Stimulated activated naive CD4-positive, alpha-beta T cell (primary cell): ENCODE data around the gene TMEM179B.
A peak's percentile ranks its signal among the peaks of the same experiment; 100 is the strongest.
"Not testable (repeated sequence)": the region's sequence is repeated elsewhere in the genome, so short reads cannot be mapped to it uniquely, and the experiment has no call there.

Source experiments
- DNase-seq, 6 experiments: peaks; one replicate each; lab custom pipeline; 2025; lab: John Stamatoyannopoulos, UW

Gene TMEM179B

DNA sequence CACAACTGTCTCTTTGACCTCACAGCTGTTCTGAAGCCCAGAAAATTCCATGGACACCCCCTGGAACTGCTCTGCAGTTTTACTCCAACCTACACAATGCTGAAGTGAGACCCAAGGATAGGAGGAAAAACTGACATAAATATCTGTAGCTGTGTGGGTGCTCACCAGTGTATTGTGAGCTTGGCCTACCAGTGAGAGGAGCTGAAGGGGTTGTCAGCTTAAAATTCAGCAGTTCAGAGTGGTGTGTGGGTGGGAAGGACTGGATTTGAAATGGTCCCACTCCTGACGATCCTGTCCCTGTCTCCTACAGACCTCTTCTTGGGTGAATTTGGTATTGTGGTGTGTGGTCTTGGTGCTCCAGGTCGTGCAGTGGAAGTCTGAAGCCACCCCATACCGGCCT, 2.4 kb downstream of the TMEM179B start:
- DNase-seq = no peak

DNA sequence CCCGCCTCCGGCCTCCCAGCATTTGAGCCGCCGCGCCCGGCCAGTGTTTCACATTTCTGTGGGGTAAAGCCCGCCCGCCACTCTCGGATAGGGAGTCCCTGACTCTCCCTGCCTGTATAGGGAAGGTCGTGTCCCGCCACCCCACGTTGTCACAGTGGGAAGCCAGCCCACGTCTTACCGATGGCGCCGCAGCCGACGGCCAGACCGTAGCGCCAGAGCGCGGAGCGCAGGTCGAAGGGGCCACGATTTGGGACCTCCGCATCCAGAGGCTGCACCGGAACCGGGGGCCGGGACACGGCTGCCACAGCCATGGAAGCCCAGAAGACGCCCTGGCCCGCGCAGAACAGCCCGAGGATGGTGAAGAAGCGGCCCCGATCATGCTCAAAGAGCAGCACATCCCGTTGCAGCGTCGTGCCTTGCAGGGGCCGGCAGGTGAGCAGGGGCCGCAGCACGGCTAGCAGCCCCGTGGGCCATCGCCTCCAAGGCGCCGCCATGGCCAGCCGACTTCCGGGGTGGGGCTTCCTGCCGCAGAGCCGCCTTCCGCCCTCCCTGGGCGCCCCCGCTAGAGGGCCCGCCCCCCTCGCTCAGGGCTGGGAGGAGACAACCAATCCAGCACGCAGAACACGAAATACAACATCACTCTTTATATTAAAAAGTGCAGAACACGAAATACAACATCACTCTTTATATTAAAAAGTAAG, 4.4 kb downstream of the TMEM179B start, which contains the start of gene TMEM223:
TMEM223 (minus strand) TSS at position 506 of the 701 bp plus-strand sequence; CDS start at position 494, 12 bp downstream.
- peak; percentile 76 to 88 (median 82) for DNase-seq

DNA sequence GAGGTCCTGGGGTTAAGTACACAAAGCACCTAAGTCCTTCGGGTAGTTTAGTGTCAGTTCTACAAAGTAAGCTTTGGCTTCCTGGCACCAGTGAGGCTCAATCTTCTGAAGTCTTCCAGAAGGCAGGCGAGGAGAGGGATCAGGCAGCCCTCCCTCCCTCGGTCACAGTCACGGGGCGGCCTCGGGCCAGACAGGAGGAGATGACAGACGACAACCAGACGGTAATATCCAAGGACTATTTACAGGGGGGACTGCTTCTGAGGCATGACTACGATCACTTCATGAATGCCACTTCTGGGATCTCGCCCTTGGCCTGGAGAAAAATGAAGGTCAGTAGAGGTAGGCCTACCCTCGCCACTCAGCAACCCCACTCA, 5.0 kb downstream of the TMEM179B start:
- DNase-seq = peak in 3 of 6 experiments; percentile 36 to 43 (median 41)

DNA sequence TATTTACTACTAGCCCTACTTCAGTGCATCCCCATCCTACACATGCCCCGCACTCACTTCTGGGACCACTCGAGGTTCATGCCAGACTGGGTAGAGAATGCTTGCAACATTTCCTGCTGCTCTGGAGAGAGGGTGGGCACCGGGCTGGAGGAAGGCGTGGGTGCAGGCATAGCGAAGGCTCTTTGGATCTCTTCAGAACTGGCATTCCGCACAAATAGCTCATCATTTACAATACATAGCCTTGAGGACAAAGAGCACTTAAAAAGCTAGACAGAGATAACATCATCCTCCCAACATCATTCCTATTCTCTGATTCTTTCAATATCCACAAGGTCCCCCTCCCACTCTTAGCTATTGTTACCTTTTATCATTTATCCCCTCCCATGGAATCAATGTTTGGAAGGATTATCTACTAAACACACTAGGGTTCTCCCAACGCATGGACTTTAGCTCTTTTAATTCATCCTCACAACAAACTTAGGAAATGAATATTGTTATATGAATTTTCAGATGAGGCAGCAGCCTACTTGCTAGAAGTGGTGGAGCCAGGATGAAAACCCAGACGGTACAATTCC, 7.1 kb downstream of the TMEM179B start:
- DNase-seq = no peak

DNA sequence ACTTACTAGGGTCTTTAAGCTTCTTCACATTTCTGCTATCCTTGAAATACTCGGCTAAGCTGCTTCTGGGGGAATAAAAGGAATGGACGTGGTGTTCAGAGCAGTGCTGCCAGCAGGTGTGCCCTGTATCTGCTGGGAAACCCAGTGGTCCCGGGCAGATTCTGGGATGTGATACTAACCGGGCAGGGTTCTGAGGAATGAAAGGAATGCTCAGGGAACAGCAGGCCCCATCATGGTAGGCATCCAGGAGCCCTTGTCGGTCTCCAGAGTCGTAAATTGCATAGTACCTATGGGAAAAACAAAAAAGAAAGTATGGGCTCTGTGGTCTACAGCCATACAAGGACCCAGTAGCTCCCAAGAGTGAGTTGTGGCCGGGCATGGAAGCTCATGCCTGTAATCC, 9.1 kb downstream of the TMEM179B start:
- DNase-seq = no peak

DNA sequence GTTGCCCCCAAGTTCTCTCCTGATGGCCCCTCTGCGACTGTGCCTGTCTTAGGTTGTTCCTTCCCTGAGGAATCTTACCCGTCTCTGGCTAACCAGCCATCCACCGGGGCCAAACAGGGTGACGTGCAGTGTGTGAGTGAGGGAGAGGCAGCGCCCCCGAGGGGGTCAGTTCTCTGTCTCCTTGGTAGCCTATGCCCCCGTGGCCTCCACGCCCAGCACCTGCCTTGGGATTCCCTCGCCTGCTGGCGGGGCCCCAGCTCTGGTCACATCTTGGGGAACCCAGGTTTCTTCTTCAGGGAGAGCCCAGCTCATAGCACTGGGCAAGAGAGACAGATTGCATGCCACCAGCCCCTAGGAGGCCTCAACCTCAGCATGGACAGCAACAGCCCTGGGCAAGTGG, 12.3 kb downstream of the TMEM179B start:
- DNase-seq = no peak

DNA sequence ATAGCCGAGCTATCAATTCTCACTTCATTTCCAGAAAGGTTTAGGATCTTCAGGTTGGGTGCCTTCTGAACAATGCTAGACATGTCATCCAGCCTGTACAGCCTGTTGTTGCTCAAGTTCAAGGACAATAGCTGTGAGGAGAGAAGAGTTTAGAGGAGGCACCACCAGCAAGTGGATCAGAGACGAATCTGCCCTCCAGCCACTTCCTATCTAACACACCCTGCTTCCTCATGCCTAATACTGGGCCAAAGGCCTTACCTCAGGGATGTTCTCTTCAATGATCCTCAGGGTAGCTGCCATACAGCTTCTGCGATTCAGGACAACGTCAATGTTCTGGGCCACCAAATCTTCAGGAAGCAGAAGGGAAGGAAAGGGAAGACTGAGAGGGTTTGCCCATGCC, 13.9 kb downstream of the TMEM179B start:
- DNase-seq = no peak

DNA sequence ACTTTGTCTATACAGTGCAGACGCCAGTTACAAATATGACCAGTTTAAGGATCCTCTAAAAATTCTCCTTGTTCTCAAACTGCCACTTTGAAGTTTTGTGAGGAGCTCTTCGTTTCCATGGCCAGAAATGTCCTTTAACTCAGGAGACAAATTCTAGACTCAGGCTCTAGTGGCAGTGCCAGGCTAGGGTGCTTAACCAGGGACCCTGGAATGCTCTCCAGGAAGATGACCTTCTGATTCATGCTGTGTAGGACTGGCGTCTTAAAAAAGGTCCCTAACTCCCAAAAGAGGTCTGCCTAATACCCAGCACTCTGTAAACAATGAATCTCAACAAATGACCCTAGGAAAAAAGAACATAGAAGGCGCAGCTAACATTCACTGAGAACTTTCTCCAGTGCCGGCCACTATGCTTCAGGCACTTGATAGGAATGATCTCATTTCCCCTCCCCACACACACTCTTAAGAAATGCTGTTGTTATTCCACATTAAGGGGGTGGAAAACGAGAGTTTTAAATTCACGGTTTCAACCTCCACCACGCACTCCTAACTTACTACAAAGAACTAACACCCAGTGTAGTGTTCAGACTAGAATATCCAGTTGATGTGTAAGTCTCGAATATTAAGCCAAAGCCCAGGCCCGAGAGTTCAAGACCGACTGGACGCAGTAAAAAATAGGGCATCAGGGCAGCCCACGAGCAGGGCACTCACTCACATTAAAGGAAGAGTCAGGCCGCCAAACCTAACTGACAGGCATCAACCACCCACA, 17.3 kb downstream of the TMEM179B start:
- DNase-seq = no peak

DNA sequence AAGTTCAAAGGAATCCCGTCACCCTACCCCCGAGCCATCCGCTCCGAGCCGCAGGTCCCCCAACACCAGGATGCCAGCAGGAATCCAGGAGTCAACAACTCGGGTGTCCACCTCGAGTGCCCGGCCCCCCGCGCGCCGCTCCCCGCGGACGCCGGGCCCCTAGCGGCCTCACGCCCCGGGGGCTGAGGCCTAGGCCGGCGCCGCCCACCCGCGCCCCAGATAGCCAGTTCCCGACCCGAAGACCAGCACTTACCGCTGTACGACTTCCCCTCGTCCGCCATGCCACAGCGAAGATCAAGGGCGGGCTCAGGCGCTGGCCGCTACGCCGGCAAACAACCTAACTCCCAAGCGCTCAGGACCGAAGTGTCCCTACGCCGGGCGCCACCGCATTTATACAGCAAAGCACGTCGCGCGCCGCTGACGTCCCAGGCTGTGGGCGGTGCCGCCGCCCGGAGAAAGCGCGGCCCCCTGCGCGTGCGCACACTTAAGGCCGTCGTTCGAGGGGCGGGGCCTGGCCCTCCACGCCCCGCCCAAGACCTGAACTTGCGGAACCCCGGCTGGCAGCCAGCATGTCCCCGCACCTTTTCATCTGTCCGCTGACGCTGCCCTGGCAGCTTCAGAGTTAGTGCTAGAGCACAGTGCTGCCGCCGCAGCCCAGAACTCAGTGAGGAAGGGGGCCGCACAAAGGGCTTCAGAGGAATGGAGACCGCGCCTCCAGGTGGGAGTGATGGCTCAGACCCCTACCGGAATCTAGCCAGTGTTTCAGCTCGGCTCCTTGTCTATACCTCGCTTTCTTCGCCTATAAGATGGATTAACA, 18.1 kb downstream of the TMEM179B start, which contains the start of gene NXF1:
NXF1 (minus strand) TSS at position 365 of the 817 bp plus-strand sequence; CDS start at position 281, 84 bp downstream.
- DNase-seq = peak; percentile 92 to 98 (median 94)

DNA sequence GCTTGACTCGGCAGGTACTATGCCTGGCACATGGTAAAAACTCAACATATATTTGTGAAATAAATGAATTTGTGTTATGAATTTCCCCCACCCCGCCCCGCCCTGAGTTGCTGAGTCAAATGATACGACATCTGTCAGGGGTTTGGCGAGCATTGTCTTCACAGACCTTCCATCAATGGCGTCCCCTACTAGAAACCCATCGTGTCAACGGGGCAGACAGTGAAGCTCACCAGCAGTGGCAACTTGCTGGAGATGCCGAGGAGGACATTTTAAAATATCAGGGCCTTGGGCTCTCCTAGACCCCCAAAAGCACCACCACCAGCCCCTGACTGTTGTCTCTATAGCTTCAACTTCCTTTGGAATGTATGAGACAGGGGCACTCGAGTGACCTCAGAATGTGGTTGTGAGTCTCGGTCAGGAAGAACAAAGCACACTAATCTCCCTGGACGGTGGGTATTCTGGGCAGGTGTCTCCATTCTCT, 18.8 kb downstream of the TMEM179B start:
- peak in 1 of 6 experiments; percentile 40 for DNase-seq

DNA sequence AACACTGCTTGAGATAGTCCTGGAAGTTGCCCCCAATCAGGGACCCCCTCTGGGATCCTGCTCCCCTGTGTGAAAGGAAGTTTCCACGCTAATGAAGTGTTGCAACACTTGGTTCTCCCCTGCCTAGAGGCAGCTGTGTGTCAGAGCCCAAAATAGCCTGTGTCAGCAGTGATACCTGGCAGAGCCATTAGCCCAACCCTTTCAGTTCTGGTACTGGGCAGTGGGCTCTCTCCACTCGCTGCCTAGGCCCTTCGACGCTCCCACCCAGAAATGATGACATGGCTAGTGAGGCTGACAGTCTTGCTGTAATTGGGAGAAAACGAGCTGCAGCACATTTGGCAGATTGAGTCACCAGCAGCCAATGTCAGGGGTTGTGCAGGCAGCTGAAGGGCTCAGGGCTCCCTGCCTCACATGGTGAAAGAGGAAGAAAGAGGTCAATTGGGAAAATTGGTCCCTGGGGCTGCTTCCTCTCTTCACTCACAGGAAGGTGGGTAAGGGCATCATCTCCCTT, 19.5 kb downstream of the TMEM179B start:
- no peak for DNase-seq

DNA sequence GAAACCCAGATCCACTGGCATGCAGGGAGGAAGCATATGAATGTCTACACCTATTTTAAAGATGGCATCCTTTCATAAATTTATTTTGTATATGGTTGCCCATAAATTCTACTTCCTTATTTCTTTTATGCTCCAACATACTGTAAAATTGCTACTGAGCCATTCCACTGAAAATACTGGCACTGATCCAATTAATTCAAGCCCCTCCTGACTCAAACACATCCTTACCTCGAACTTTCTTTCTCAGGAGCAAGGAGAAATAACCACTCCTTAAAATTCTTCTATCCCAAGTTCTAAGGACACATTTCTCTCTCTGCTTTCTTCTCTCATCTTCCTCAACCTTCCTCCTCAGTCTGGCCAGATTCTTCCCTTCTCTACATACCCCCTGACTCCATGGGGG, 23.5 kb downstream of the TMEM179B start:
- DNase-seq = no peak

DNA sequence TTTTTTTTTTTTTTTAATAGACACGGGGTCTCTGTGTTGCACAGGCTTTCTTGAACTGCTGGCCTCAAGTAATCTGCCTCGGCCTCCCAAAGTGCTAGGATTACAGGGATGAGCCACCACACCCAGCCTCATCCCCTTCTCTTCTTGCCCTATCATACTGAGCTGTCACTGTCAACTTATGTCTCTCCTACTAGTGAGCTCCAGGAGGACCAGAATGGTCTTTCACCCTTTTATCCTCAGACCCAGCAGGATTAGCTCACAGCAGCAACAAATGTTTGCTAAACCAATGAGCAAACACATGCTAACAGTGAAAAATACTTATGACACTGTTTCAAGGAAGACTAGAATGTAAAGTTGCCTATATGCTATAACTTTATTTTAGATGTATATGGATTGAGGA, 24.5 kb downstream of the TMEM179B start:
- no peak for DNase-seq

DNA sequence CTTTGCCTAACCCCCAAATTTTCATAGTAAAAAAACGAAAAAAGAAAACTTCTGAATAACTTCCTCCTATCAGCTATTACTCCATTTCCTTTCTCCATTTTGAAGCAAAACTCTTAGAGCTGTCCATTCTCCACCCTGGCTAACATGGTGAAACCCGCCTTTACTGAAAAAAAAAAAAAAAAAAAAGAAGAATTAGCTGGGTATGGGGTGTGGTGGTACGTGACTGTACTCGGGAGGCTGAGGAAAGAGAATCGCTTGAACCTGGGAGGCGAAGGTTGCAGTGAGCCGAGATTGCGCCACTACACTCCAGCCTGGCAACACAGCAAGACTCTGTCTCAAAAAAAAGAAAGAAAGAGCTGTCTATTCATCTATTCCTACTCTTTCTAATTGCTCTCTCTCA, 29.4 kb downstream of the TMEM179B start:
- DNase-seq = no peak

DNA sequence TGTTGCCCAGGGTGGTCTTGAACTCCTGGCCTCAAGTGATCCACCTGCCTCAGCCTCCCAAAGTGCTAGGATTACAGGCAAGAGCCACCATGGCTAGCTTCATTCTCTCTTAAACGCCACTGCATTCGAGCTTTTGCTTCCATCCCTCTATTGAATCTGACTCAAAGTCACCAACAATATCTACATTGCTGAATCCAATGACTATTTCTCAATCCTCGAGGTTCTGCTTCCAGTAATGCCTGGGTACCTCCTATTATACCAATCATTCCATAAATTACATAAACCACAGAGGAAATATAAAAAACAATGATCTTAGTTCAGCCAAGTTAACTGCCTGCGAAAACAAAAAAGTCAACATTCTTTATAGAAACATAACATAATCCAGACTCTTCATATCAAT, 29.9 kb downstream of the TMEM179B start:
- DNase-seq = no peak

DNA sequence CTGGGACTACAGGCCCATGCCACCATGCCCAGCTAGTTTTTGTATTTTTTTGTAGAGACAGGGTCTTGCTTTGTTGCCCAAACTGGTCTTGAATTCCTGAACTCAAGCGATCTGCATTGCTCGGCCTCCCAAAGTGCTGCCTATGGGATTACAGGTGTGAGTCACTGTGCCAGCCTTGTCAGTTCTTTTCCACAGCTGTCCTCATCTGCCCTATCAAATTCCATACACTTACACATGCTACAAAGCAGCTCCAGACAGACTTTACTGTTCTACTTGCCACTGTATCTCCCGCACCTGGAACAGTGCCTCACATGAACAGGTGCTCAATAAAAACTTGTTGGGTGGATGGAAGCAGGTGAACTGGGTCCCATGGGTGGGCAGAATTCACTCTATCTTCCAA, 36.5 kb downstream of the TMEM179B start:
- DNase-seq = no peak

DNA sequence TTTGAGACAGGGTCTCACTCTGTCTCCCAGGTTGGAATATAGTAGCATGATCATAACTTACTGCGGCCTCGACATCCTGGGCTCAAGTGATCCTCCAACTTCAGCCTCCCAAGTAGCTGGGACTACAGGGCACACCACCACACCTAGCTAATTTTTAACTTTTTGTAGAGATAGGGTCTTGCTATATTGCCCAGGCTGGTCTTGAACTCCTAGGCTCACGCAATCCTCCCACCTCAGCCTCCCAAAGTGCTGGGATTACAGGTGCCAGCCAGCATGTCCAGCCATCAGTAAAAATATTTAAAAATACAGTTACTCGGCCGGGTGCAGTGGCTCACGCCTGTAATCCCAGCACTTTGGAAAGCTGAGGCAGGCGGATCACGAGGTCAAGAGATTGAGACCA, 40.9 kb downstream of the TMEM179B start:
- not testable (repeated sequence) for DNase-seq

DNA sequence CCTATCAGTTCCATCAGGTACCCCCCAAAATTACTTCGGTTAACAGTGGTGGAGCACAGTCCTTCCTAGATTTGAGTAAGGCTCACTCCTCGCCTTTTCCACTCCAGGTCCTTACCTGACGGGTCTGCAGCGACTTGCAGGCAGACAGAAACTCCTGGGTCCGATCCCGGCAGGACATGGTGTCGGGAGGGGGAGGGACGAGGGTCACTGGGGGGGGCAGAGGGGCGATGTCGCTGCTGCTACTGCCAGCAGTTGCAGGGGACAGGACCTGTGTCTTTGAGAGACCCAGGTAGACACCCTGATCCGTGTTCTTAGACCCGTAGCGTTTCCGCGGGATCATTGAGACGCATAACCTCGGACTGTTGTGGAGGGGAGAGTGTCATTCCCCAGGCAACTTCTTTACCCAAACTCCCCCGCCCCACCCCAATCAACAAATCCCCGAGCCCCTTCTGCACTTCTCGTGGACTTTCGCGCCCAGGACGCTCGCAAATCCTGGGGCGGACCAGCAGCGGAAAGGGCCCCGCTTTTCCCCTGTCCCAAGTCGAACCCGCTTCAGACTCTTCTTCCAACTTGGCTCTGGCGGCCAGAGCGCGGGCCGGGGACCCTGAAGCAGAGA, 43.8 kb downstream of the TMEM179B start:
- DNase-seq = peak in 2 of 6 experiments; percentile 24 to 44

DNA sequence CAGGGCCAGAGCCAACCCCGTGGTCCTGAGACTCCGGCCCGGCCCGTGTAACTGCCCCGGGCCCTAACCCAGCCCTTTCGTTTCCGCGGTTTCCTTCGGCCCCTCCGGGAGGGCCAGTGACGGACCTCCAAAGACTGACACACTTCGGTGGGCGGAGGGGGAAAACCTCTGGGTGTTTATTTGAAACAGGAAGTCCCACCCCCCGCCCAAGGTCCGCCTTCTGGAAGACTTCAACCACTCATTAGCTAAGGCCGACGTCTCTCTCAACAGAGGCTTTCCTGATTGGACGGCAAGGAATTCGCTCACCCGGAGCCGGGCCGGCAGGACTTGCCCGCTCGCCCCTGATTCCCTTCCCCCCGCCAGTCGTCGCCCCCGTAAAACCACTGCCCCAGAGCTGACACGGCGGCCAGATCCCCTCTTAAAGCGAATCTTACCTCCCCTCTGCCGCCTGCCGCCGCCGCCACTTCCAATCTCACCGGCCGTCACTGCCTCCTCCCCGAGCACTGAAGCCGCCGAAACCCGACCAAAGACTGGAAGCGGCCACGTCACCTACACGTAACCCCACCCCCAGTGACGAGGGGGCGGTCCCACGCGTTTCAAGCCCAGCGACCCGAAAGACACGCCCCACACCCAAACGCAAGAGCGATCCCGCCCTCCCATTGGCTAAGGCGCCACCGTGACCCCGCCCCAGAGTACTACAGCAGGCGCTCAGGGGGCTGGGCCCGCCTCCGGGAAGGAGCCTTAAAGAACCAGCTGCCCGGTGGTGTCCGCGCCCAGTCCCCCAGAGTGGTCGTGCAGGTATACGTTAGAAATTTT, 44.5 kb downstream of the TMEM179B start, which contains the start of gene STX5:
STX5 (minus strand) TSS at position 532 of the 816 bp plus-strand sequence. CDS start 808 bp downstream, outside the sequence.
- peak; percentile 99 to 100 (median 99) for DNase-seq
